Astrocyte (in vitro differentiated cells and primary cell): ENCODE measurements around the gene SERHL2. TPM values are rescaled to one million over a fixed set of nuclear protein-coding genes. Genes with fewer than 3 reads are reported as not detected.
"Not testable (repeated sequence)": the region's sequence is repeated elsewhere in the genome, so short reads cannot be mapped to it uniquely, and the experiment has no call there.

Experiments used
- DNase-seq: peaks from one replicate; pipeline ENCODE4 v3.0.0-alpha.2; 2010; ENCODE audit warnings: low read depth
- FAIRE-seq: peaks from 2 replicates; lab custom pipeline; 2011; peaks lifted over from hg19 to GRCh38; lab: Jason Lieb, UNC
- H2AFZ ChIP-seq: 2 replicates; pipeline ENCODE4 v1.6.0; 2012; ENCODE audit warnings: low read depth, low read length, inconsistent platforms
- H3K27ac ChIP-seq: 2 replicates; pipeline ENCODE4 v1.5.1; 2011; ENCODE audit warnings: low read depth, low read length, inconsistent platforms
- H3K27me3 ChIP-seq: 2 replicates; pipeline ENCODE4 v1.6.0; 2011; ENCODE audit warnings: low read length, inconsistent platforms; ENCODE audit not compliant: insufficient read depth
- H3K36me3 ChIP-seq: 2 replicates; pipeline ENCODE4 v1.5.1; 2011; ENCODE audit warnings: low read length, inconsistent platforms; ENCODE audit not compliant: insufficient read depth
- H3K4me1 ChIP-seq: 2 replicates; pipeline ENCODE4 v1.5.1; 2011; ENCODE audit warnings: low read length, inconsistent platforms; ENCODE audit not compliant: insufficient read depth
- H3K4me2 ChIP-seq: 2 replicates; pipeline ENCODE4 v1.6.0; 2012; ENCODE audit warnings: low read length, inconsistent platforms
- H3K4me3 ChIP-seq: 2 replicates; pipeline ENCODE4 v1.5.1; 2011; ENCODE audit warnings: low read depth, mild to moderate bottlenecking, low read length, inconsistent platforms; ENCODE audit not compliant: insufficient read depth
- H3K79me2 ChIP-seq: 2 replicates; pipeline ENCODE4 v1.6.0; 2012; ENCODE audit warnings: mild to moderate bottlenecking, low read length, inconsistent platforms; ENCODE audit not compliant: insufficient read depth
- H3K9ac ChIP-seq: 2 replicates; pipeline ENCODE4 v1.6.0; 2012; ENCODE audit warnings: mild to moderate bottlenecking, low read length, inconsistent platforms
- H3K9me3 ChIP-seq: 2 replicates; pipeline ENCODE4 v1.5.1; 2012; ENCODE audit warnings: low read depth, mild to moderate bottlenecking, low read length, inconsistent platforms; ENCODE audit not compliant: insufficient read depth
- H4K20me1 ChIP-seq: 2 replicates; pipeline ENCODE4 v1.6.0; 2012; ENCODE audit warnings: low read length, inconsistent platforms; ENCODE audit not compliant: insufficient read depth
- H3K27ac Mint-ChIP-seq: one replicate; pipeline ENCODE4 v1.8.0; 2021; ENCODE audit warnings: mild to moderate bottlenecking, mixed read lengths; ENCODE audit not compliant: unreplicated experiment
- H3K27me3 Mint-ChIP-seq: one replicate; pipeline ENCODE4 v1.8.0; 2021; ENCODE audit warnings: low read depth, mixed read lengths; ENCODE audit not compliant: unreplicated experiment
- H3K36me3 Mint-ChIP-seq: one replicate; pipeline ENCODE4 v1.8.0; 2021; ENCODE audit warnings: low read depth, mixed read lengths; ENCODE audit not compliant: unreplicated experiment
- H3K4me1 Mint-ChIP-seq: one replicate; pipeline ENCODE4 v1.8.0; 2021; ENCODE audit warnings: low read depth, mixed read lengths; ENCODE audit not compliant: unreplicated experiment
- H3K4me3 Mint-ChIP-seq: one replicate; pipeline ENCODE4 v1.8.0; 2021; ENCODE audit warnings: mild to moderate bottlenecking, moderate library complexity, mixed read lengths; ENCODE audit not compliant: unreplicated experiment
- H3K9me3 Mint-ChIP-seq: one replicate; pipeline ENCODE4 v1.8.0; 2021; ENCODE audit warnings: mild to moderate bottlenecking, mixed read lengths; ENCODE audit not compliant: unreplicated experiment
- EZH2 ChIP-seq: IDR thresholded peaks from 2 replicates; pipeline ENCODE4 v1.6.1; 2012; ENCODE audit warnings: mild to moderate bottlenecking, low read length, inconsistent platforms; ENCODE audit not compliant: insufficient read depth
- total RNA-seq: library from RNA; stranded (reverse); gene quantifications from 2 replicates; pipeline ENCODE4 v1.2.1, GENCODE V29; 2021
- TF ChIP-seq, protein P1 (sequence below): IDR thresholded peaks from 2 replicates; pipeline ENCODE4 v1.5.1; 2011; ENCODE audit warnings: low read depth, mild to moderate bottlenecking, inconsistent platforms, low read length, moderate library complexity; ENCODE audit not compliant: insufficient read depth

Gene SERHL2
- total RNA-seq, 1 donor from 2014 or later, result 1.2 TPM

DNA sequence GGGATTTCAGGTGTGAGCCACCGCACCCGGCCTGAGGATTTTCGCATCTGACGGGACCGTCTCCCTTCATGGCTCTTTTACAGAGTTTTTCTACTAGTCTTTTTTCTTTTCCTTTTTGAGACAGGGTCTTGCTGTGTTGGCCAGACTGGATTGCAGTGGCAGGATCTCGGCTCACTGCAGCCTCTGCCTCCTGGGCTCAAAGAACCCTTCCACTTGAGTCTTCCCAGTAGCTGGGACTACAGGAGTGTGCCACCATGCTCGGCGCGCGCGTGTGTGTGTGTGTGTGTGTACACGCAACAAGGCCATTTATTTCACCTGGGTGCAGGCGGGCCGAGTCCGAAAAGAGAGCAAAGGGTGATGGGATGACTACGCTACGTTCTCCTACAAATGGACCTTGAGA, 10.9 kb downstream of the SERHL2 start:
- Histone ChIP-seq H3K4me3 (no peak overlapping the region), H4K20me1 (no peaks in the 10 kb centered on the region), H3K4me1 (no peaks in the 10 kb centered on the region), H3K36me3 (no peaks in the 10 kb centered on the region), H3K79me2 (no peaks in the 10 kb centered on the region), H3K27ac (no peak overlapping the region), H3K4me2 (no peak overlapping the region), H3K9ac (no peak overlapping the region), H3K9me3 (no peaks in the 10 kb centered on the region), H2AFZ (no peak overlapping the region), H3K27me3 (no peaks in the 10 kb centered on the region)
- no peak for FAIRE-seq
- no peak overlapping the region for H3K27ac Mint-ChIP-seq
- H3K36me3 Mint-ChIP-seq, result no peaks in the 10 kb centered on the region
- H3K4me1 Mint-ChIP-seq, result no peaks in the 10 kb centered on the region
- TF ChIP-seq, protein P1, sequence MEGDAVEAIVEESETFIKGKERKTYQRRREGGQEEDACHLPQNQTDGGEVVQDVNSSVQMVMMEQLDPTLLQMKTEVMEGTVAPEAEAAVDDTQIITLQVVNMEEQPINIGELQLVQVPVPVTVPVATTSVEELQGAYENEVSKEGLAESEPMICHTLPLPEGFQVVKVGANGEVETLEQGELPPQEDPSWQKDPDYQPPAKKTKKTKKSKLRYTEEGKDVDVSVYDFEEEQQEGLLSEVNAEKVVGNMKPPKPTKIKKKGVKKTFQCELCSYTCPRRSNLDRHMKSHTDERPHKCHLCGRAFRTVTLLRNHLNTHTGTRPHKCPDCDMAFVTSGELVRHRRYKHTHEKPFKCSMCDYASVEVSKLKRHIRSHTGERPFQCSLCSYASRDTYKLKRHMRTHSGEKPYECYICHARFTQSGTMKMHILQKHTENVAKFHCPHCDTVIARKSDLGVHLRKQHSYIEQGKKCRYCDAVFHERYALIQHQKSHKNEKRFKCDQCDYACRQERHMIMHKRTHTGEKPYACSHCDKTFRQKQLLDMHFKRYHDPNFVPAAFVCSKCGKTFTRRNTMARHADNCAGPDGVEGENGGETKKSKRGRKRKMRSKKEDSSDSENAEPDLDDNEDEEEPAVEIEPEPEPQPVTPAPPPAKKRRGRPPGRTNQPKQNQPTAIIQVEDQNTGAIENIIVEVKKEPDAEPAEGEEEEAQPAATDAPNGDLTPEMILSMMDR, result no peak
- no peak for TF ChIP-seq EZH2
- no peak for DNase-seq
- H3K27me3 Mint-ChIP-seq, result peaks cover 2% of the 10 kb centered on the region
- H3K9me3 Mint-ChIP-seq, result no peaks in the 10 kb centered on the region
- H3K4me3 Mint-ChIP-seq, result no peak overlapping the region

GRCh38 chr22:42565956-42566355, 12.2 kb downstream of the SERHL2 start:
- no peak overlapping the region for H3K4me3 Mint-ChIP-seq
- H3K79me2 ChIP-seq, result no peaks in the 10 kb centered on the region
- no peak overlapping the region for H3K4me3 ChIP-seq
- no peak overlapping the region for H3K27ac Mint-ChIP-seq
- no peaks in the 10 kb centered on the region for H3K4me1 ChIP-seq
- no peak overlapping the region for H2AFZ ChIP-seq
- no peaks in the 10 kb centered on the region for H3K36me3 Mint-ChIP-seq
- no peaks in the 10 kb centered on the region for H4K20me1 ChIP-seq
- no peak overlapping the region for H3K9ac ChIP-seq
- H3K9me3 Mint-ChIP-seq, result no peaks in the 10 kb centered on the region
- H3K27me3 ChIP-seq, result no peaks in the 10 kb centered on the region
- no peaks in the 10 kb centered on the region for H3K27me3 Mint-ChIP-seq
- no peak for FAIRE-seq
- no peak overlapping the region for H3K4me2 ChIP-seq
- DNase-seq, result no peak
- H3K36me3 ChIP-seq, result no peaks in the 10 kb centered on the region
- no peak overlapping the region for H3K27ac ChIP-seq
- no peaks in the 10 kb centered on the region for H3K9me3 ChIP-seq
- H3K4me1 Mint-ChIP-seq, result no peaks in the 10 kb centered on the region
- TF ChIP-seq, protein P1, result no peak
- TF ChIP-seq EZH2, result no peak

- H3K36me3 Mint-ChIP-seq, result not testable (repeated sequence)
Observed at GRCh38 chr22:42567950-42568349, 14.2 kb downstream of the SERHL2 start.

DNA sequence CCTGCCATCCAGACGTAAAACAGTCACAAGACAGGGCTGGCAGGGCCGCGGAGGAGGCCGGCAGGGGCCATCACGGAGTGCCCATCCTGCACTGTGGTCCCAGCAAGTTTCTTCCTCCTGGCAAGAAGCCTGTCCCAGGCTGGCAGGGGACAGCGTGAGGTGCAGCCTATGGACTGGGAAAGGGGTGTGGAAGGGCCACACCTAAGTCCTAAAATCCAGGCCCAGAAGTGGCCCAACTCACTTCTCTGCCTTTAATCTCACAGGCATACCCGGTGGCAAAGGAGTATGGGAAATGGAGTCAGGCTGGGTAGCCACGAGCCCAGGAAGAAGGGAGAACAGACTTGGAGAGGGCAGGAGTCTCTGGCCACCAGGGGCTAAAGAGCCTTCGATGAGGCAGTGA, 16.8 kb downstream of the SERHL2 start:
- H3K4me3 Mint-ChIP-seq, H3K27me3 ChIP-seq, H3K27ac ChIP-seq, H3K9me3 ChIP-seq, H2AFZ ChIP-seq, H3K27me3 Mint-ChIP-seq, H3K4me2 ChIP-seq, H3K36me3 Mint-ChIP-seq, H3K36me3 ChIP-seq, H3K27ac Mint-ChIP-seq, H4K20me1 ChIP-seq, H3K79me2 ChIP-seq, H3K9me3 Mint-ChIP-seq, H3K9ac ChIP-seq, H3K4me1 ChIP-seq, DNase-seq, H3K4me1 Mint-ChIP-seq, H3K4me3 ChIP-seq, FAIRE-seq: not testable (repeated sequence)

More at GRCh38 chr22:42567950-42568349, 14.2 kb downstream of the SERHL2 start:
- H3K79me2 ChIP-seq, FAIRE-seq, H3K36me3 ChIP-seq, H3K4me3 Mint-ChIP-seq, H3K4me2 ChIP-seq, H3K27me3 Mint-ChIP-seq, H3K27ac ChIP-seq, H3K9ac ChIP-seq, H2AFZ ChIP-seq, DNase-seq, H3K4me1 ChIP-seq, H3K27ac Mint-ChIP-seq, H3K9me3 Mint-ChIP-seq, H3K4me3 ChIP-seq, H3K9me3 ChIP-seq, H3K4me1 Mint-ChIP-seq, H3K27me3 ChIP-seq, H4K20me1 ChIP-seq: not testable (repeated sequence)

GRCh38 chr22:42571068-42571467, 17.3 kb downstream of the SERHL2 start:
- H3K4me1 Mint-ChIP-seq, H3K4me3 Mint-ChIP-seq, H4K20me1 ChIP-seq, H3K27me3 Mint-ChIP-seq, H3K36me3 Mint-ChIP-seq, H3K9ac ChIP-seq, H3K9me3 ChIP-seq, H3K4me1 ChIP-seq, FAIRE-seq, H3K27ac ChIP-seq, DNase-seq, H3K4me2 ChIP-seq, H3K27me3 ChIP-seq, H2AFZ ChIP-seq, H3K9me3 Mint-ChIP-seq, H3K36me3 ChIP-seq, H3K79me2 ChIP-seq, H3K4me3 ChIP-seq: not testable (repeated sequence)
- H3K27ac Mint-ChIP-seq, result peak overlapping the region; percentile 53
